GM12873 (cell line): Measurements from ENCODE around the gene FYB1.

ENCODE experiments used
- TF ChIP-seq, protein P1 (sequence below): IDR thresholded peaks from 2 replicates; pipeline ENCODE4 v1.5.1; 2012; ENCODE audit warnings: low read depth, mild to moderate bottlenecking, moderate library complexity, low read length, control low read depth; ENCODE audit not compliant: insufficient read depth; ENCODE audit errors: missing control alignments

FYB1 gene

DNA sequence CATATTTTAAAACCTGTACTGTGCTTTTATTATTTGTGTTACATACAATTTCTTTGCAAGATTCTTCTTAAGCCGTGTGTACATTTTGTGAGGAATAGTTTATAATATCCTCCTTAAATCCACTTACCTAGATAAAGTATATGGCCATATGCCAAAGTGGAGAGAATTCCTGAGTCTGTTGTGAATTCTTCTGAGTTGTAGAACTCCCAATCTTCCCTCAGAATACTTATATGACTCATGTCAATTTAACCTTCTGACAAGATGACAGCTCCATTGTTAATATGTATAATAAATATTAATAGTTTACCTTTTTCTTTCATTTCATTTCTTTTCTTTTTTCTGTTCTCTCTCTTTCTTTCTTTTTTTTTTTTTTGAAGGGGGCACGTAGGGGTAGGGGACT lies 139.2 kb downstream of the FYB1 start:
- TF ChIP-seq, protein P1, sequence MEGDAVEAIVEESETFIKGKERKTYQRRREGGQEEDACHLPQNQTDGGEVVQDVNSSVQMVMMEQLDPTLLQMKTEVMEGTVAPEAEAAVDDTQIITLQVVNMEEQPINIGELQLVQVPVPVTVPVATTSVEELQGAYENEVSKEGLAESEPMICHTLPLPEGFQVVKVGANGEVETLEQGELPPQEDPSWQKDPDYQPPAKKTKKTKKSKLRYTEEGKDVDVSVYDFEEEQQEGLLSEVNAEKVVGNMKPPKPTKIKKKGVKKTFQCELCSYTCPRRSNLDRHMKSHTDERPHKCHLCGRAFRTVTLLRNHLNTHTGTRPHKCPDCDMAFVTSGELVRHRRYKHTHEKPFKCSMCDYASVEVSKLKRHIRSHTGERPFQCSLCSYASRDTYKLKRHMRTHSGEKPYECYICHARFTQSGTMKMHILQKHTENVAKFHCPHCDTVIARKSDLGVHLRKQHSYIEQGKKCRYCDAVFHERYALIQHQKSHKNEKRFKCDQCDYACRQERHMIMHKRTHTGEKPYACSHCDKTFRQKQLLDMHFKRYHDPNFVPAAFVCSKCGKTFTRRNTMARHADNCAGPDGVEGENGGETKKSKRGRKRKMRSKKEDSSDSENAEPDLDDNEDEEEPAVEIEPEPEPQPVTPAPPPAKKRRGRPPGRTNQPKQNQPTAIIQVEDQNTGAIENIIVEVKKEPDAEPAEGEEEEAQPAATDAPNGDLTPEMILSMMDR = no peak

DNA sequence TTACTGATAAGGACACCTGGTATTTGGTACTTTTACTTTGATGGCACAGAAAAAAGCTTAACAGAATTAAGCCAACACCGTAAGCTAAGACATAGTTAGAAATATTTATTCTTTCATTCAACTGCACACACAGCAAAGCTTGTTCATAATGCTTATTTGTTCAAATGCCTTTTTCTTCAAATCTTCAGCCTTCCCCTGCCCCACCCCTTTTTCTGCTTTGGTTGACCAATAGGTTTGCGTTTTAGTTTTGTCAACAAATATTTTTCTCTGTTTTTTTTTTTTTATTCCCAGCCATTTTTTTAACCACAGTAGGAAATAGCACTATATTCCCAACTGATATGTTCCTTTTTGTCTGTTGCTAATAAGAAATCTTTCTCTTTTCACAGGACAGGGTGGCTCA lies 140.2 kb downstream of the FYB1 start:
- TF ChIP-seq, protein P1 = no peak

DNA sequence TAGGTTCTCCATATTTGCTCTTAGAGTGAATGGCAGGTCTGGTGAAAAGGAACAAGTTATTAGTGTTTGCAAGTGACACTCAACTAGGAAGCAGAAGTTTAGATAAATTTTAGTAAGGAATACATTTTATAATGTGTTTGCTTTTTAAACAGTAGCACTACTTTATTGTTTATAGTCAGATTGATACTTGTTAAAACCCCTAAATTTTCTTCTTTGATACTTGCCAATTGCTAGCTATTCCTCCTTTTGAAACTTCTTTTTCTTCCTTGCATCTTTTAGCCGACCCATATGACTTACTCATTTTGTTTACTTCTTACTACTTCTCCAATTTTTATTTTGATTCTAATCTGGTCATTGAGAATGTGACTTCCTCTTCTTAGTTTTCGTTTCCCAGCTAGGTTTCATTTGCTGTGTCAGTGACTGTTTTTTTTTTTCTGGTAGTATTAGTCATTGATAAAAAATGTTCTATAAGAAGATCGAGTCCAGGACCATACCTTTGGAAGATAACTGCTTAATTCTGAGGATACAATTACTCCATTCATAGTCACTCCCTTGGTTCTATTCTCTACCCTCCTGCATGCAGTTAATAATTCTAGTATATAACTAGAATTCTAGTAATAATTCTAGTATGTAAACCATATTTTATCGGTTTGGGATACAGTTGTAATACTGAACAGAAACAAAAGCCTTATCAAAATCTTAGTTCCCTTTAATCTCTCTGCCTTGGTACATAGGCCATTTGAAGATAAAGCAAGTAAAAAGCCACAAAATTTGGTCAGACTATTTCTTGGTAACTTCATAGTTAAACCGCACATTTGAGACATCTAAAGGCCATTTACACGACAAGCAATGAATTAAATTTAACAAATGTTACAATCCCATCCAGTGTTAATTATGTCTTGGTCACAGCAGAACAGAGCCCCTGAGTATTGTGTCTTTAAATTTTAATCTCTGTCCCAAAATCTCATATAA lies 142.3 kb downstream of the FYB1 start:
- TF ChIP-seq, protein P1 = no peak

DNA sequence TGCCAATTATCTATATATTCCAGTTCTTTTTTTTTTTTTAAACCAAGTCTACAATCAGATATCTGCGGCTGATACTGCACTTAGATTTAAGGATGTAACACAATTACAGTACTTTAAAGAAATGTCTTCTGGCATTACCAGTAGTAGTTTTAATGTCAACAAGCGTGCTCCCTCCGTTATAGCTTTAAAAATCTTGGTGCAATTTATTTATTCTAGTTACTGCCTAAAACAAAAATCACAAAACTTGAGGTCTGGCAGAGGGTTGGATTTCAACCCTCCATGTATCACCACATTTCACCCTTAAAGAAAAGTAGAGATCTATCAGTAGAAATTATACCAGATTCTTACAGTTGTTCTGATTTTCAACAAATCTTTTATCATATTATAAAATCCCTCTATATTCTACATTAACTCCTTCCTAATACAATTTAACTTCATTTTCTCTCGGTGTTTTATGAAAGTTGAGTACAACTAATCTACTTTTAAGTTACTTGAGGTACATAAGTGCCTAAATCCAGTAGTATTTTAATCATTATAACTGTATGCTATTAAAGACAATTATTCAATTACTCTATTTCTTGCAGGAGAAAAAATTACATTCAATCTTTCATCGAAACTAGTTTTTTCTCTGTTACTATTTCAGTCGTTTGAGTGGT lies 143.1 kb downstream of the FYB1 start:
- TF ChIP-seq, protein P1 = no peak

DNA sequence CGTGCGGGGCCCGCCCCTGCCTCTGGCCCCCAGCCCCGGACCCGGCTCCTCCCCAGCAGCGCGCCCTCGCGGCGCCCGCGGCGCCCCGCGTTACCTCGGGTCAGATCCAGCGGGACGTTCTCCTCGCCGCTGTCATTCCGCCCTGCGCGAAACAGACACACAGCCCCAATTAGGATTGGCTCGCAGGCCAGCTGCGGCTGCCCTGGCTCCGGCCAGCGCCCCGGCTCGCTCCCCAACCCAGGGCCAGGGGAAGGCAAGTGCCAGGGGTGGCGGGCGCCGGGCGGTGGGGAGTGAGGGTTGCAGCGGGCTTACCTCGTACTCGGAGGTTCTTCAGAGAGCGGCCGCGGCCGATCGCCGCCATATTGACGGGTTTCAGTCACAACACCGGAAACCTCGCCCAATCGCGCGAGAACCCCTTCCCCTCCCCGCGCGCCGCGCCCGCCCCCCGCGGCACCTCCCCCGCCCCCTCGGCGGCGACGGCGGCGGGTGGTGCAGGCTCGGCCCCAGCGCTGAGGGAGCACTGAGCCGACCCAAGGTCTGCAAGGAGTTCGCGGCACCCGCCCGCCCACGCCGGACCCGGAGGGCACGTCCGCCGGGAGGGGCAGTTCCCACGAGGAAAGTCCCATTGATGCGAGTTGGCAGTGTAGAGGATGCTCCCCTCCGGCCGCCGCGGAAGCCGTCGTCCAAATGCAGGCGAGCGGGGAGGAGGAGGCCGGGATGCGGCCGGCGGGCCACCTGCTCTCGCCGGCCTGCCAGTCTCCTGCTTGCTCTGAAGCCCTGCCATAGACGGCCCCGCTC lies 145.1 kb downstream of the FYB1 start, which contains the start of gene RICTOR:
Gene RICTOR (minus strand): TSS at position 383 of the 798 bp plus-strand sequence. CDS start 22 bp downstream, at position 361.
- TF ChIP-seq, protein P1 = no peak

DNA sequence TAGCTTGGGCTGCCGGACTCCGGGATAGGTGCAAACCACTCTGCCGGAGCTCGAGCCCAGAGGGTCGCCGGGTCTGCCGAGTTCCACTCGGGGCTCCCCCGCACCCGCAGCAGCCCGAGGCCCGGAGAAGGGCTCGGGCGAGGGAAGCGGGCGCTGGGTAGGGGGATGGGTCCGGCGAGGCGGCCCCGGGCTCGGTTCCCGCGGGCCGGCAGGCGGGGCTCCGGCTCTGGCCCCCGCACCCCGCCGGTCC lies 145.7 kb downstream of the FYB1 start:
- TF ChIP-seq, protein P1 = no peak
